GM12878 (cell line): Measurements from ENCODE around the gene TRERF1. TPM values are rescaled to one million over a fixed set of nuclear protein-coding genes. Genes with fewer than 3 reads are reported as not detected.

Source experiments
- ATAC-seq: fragments of 200-7000 bp; cut with Tn5 transposase; 3 replicates; pipeline ENCODE4 v1.9.1; 2020; ENCODE audit warnings: mild to moderate bottlenecking, moderate library complexity
- BruUV-seq: library from RNA; stranded (reverse); fragments of 400-500 nt; replicated peaks from 2 replicates; lab custom pipeline; 2021; lab: Mats Ljungman, UMichigan
- CTCF ChIA-PET: fragments of 300-600 bp; sonication (Branson Sonifier 250); formaldehyde crosslinking; extraction: SDS; loops from one replicate; lab custom pipeline; 2021; ENCODE audit warnings: inconsistent platforms; lab: Yijun Ruan, JAX
- POLR2A ChIA-PET: fragments of 350-600 bp; formaldehyde crosslinking; extraction: SDS; loops from one replicate; lab custom pipeline; 2021; ENCODE audit warnings: inconsistent platforms; lab: Charles Lee
- RAD21 ChIA-PET: fragments of 300-600 bp; sonication (Branson Sonifier 250); formaldehyde crosslinking; loops from one replicate; lab custom pipeline; 2023; ENCODE audit warnings: antibody characterized with exemption; ENCODE audit not compliant: unreplicated experiment; lab: Charles Lee
- SMC1A ChIA-PET: fragments of 300-600 bp; sonication (Branson Sonifier 250); formaldehyde crosslinking; loops from one replicate; lab custom pipeline; 2023; ENCODE audit not compliant: unreplicated experiment, uncharacterized antibody; lab: Charles Lee
- DNase-seq: peaks from one replicate; pipeline ENCODE4 v3.0.0-alpha.2; 2011; ENCODE audit warnings: low read depth, low spot score
- FAIRE-seq: peaks from 3 replicates; lab custom pipeline; 2011; peaks lifted over from hg19 to GRCh38; lab: Jason Lieb, UNC
- H2AFZ ChIP-seq: 2 replicates; pipeline ENCODE4 v1.6.0; 2011; ENCODE audit warnings: low read depth, low read length, control low read depth; ENCODE audit not compliant: control insufficient read depth
- H3K27ac ChIP-seq: 2 replicates; pipeline ENCODE4 v1.5.1; 2011; ENCODE audit warnings: control low read depth; ENCODE audit not compliant: control insufficient read depth, insufficient read depth
- H3K27me3 ChIP-seq, 2 experiments: replicated peaks in 1 of 2; 2 replicates each; pipeline versions ENCODE4 v1.6.0 to v1.6.1; 2011; ENCODE audit warnings: low read length in 1 of 2; ENCODE audit not compliant: control insufficient read depth in 2 of 2, insufficient read depth in 2 of 2
- H3K36me3 ChIP-seq, 2 experiments: 2 replicates each; pipeline ENCODE4 v1.5.1; 2011; ENCODE audit warnings: low read length in 1 of 2; ENCODE audit not compliant: control insufficient read depth in 2 of 2, insufficient read depth in 2 of 2
- H3K4me1 ChIP-seq: 2 replicates; pipeline ENCODE4 v1.6.1; 2011; ENCODE audit warnings: mild to moderate bottlenecking, low read length, moderate library complexity, mixed read lengths; ENCODE audit not compliant: control insufficient read depth, insufficient read depth
- H3K4me2 ChIP-seq: 2 replicates; pipeline ENCODE4 v1.6.0; 2011; ENCODE audit warnings: control low read depth; ENCODE audit not compliant: control insufficient read depth, insufficient read depth
- H3K4me3 ChIP-seq: fragments of 200-600 bp; sonication (generic); 2 replicates; pipeline ENCODE4 v1.5.1; 2016
- H3K79me2 ChIP-seq: 2 replicates; pipeline ENCODE4 v1.6.0; 2011; ENCODE audit warnings: low read length; ENCODE audit not compliant: control insufficient read depth, insufficient read depth
- H3K9ac ChIP-seq: 2 replicates; pipeline ENCODE4 v1.8.0; 2011; ENCODE audit warnings: low read length, control low read depth, mixed read lengths; ENCODE audit not compliant: control insufficient read depth, insufficient read depth
- H3K9me3 ChIP-seq: replicated peaks from 3 replicates; pipeline ENCODE4 v1.5.1; 2011; ENCODE audit warnings: mild to moderate bottlenecking, low read length; ENCODE audit not compliant: control insufficient read depth, insufficient read depth
- H4K20me1 ChIP-seq: 2 replicates; pipeline ENCODE4 v1.6.0; 2011; ENCODE audit not compliant: control insufficient read depth, insufficient read depth
- ATF7 ChIP-seq: fragments of 450-650 bp; IDR thresholded peaks from 2 replicates; pipeline ENCODE4 v1.6.1; 2016; ENCODE audit warnings: low read depth, mild to moderate bottlenecking
- CREB1 ChIP-seq: IDR thresholded peaks from 2 replicates; pipeline ENCODE4 v1.6.1; 2012; ENCODE audit warnings: low read depth, mild to moderate bottlenecking, inconsistent platforms
- MTA3 ChIP-seq: IDR thresholded peaks from 2 replicates; pipeline ENCODE4 v1.6.1; 2012; ENCODE audit warnings: low read length, inconsistent platforms, borderline replicate concordance
- MYC ChIP-seq: IDR thresholded peaks from 2 replicates; pipeline ENCODE4 v1.6.1; 2011; ENCODE audit warnings: mild to moderate bottlenecking, low read length, moderate library complexity, inconsistent platforms; ENCODE audit not compliant: insufficient read depth, insufficient replicate concordance, insufficient read length, severe bottlenecking
- SMAD5 ChIP-seq: IDR thresholded peaks from 2 replicates; pipeline ENCODE4 v1.6.1; 2016; ENCODE audit warnings: antibody characterized with exemption, low read depth
- ZBED1 ChIP-seq: IDR thresholded peaks from 2 replicates; pipeline ENCODE4 v1.6.1; 2016; ENCODE audit warnings: borderline replicate concordance
- ZNF207 ChIP-seq: fragments of 450-650 bp; IDR thresholded peaks from 2 replicates; pipeline ENCODE4 v1.6.1; 2014; ENCODE audit warnings: antibody characterized with exemption, mild to moderate bottlenecking, borderline replicate concordance
- WGBS: methylation state at CpG from one replicate; pipeline ENCODE4 v1.1.6; 2016; ENCODE audit warnings: low lambda C conversion rate; ENCODE audit not compliant: insufficient replicate concordance, insufficient coverage; ENCODE audit errors: missing lambda C conversion rate; 5-methylcytosine and 5-hydroxymethylcytosine counted together
- in situ Hi-C: fragments of 300-500 bp; cut with MboI; formaldehyde crosslinking; loops from 9 replicates; pipeline ENCODE4 v1.14.3; 2018; ENCODE audit warnings: mixed read lengths
- intact Hi-C: fragments of 100-400 bp; cut with micrococcal nuclease; formaldehyde crosslinking; loops from one replicate; pipeline ENCODE4 v1.14.2; 2022; ENCODE audit not compliant: unreplicated experiment
- polyA plus RNA-seq, 11 experiments: library from polyadenylated mRNA; depleted of rRNA in 4 of 11; unstranded in 6 of 11; stranded (reverse) in 5 of 11; fragments of >200 nt; fragmentation: Nextera tagmentation in 4 of 11; fragmentation: Illumina TruSeq in 1 of 11; extraction: Ambion mirVana in 4 of 11; extraction: Trizol in 1 of 11; gene quantifications; 1 replicate in 1 of 11; 2 replicates in 10 of 11; pipeline versions ENCODE4 v1.2.1 to v1.2.3, GENCODE V29; 2011 to 2016; ENCODE audit warnings: inconsistent platforms in 2 of 11, missing spikeins in 2 of 11, low read depth in 1 of 11
- total RNA-seq, 4 experiments: library from RNA; depleted of rRNA in 3 of 4; stranded (reverse); fragments of >200 nt in 3 of 4; fragmentation: Illumina TruSeq in 1 of 4; extraction: Trizol in 1 of 4; gene quantifications; 2 replicates each; pipeline versions ENCODE4 v1.2.1 to v1.2.3, GENCODE V29; 2013 to 2021

TRERF1 gene
- total and polyA plus RNA-seq, 10 of the 15 experiments (the other 5 are each of a cell fraction or from before 2014, with no cell fraction given): 2.2 to 19.4 (median 7.2) TPM

DNA sequence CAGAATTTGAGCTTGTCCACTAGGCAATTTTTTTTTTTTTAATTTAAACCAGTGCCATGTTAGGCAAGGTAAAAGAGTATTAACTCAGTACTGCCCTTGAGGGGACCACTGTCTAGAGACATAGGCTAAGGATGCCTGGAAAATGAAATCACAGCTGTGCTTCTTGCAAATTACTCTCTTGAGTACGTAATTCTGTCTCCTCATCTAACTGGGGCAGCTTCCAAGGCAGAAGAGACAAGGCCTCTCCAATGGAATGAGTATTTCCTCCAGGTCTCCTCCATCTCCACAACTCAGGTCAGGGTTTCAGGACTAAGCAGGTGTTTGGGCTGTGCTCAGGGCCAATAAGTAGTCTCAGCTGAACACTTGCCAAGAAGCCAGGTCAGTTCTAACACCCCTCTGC, 200.2 kb downstream of the TRERF1 start:
- Histone ChIP-seq H3K4me3 (no peak overlapping the region), H3K4me2 (no peak overlapping the region), H3K9ac (no peak overlapping the region), H3K27ac (no peak overlapping the region), H4K20me1 (no peaks in the 10 kb centered on the region), H2AFZ (no peak overlapping the region), H3K4me1 (no peaks in the 10 kb centered on the region)
- 100% methylated on average over 1 of the region's 1 CpG for WGBS
- ChIA-PET RAD21 (no interaction called here), SMC1A (no interaction called here), CTCF (interaction anchor here (0.8 to 1.3 kb wide), 2 partner anchors 9 to 10 kb away, joined by 3 read pairs; no protein-coding TSS in a partner anchor)
- no peak for FAIRE-seq
- in situ Hi-C loops: no loop called here
- BruUV-seq: TSS peak; percentile 16
- ATAC-seq: no peak
- TF ChIP-seq ATF7: no peak
- TF ChIP-seq MTA3: no peak
- no peak for TF ChIP-seq SMAD5
- no peak for TF ChIP-seq CREB1
- TF ChIP-seq, all 136 proteins: peak for 0
- H3K79me2 ChIP-seq: no peaks in the 10 kb centered on the region
- no peak for DNase-seq
- intact Hi-C loops: no loop called here
- peaks cover 0 to 5% of the 10 kb centered on the region in 2 experiments; a peak in 1 of 4 replicates for H3K36me3 ChIP-seq
- POLR2A ChIA-PET: interaction anchor here (0.5 kb wide), 1 partner anchor 253 kb away, joined by 3 read pairs; no protein-coding TSS in a partner anchor
- H3K27me3 ChIP-seq: no peaks in the 10 kb centered on the region
- H3K9me3 ChIP-seq: no peaks in the 10 kb centered on the region

DNA sequence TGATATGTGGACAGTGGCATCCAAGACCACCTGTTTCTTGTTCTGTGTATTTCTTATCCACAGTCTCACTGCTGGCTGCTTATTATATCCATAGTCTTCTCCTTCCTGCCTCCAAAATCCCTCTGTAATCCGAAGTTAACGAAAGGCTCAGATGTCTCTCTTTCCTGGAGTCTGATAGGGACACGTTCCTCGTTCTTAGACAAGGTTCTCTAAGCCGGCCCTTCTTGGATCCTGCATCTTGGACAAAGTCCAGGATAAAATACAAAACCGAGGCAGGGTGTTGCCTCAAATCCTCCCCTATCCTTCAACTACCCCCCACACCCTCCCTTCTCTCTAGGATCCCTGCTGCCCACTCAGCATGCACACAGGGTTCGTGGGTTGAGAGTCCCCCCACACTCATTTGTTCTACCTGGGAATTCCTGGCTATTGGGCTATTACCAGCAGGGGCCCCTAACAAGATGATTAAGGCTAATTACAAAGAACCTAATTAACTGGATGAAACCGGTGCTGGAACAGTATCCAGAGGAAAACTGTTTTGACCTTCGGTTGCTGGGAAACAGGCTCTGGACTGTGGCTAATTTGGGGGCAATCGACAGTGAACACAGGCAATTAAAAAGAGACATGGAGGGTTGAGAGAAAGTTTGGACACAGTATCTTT, 201.3 kb downstream of the TRERF1 start:
- CTCF ChIA-PET: interaction anchor here (0.8 kb wide), 1 partner anchor 9 kb away, joined by 3 read pairs; no protein-coding TSS in a partner anchor
- WGBS: 86% methylated on average over 10 of the region's 10 CpGs
- intact Hi-C loops: no loop called here

More for the DNA sequence above, 201.3 kb downstream of the TRERF1 start:
- Histone ChIP-seq H3K36me3 (no peaks in the 10 kb centered on the region), H3K4me1 (no peaks in the 10 kb centered on the region), H2AFZ (no peak overlapping the region), H3K9ac (no peak overlapping the region), H3K79me2 (no peaks in the 10 kb centered on the region), H4K20me1 (no peaks in the 10 kb centered on the region), H3K27ac (no peak overlapping the region), H3K4me3 (no peak overlapping the region), H3K9me3 (no peaks in the 10 kb centered on the region), H3K4me2 (no peak overlapping the region), H3K27me3 (no peaks in the 10 kb centered on the region)
- ChIA-PET POLR2A (no interaction called here), RAD21 (no interaction called here), SMC1A (no interaction called here)
- FAIRE-seq (no peak), ATAC-seq (no peak), DNase-seq (no peak)
- in situ Hi-C loops: no loop called here
- no TSS peak for BruUV-seq
- TF ChIP-seq MYC: no peak
- TF ChIP-seq ZNF207: no peak
- TF ChIP-seq ZBED1: no peak
